K562 (cell line): Measurements from ENCODE around the gene TSKS. TPM values are rescaled to one million over a fixed set of nuclear protein-coding genes. Genes with fewer than 3 reads are reported as not detected.

Experiments used
- ARID4B ChIP-seq: sonication (generic); formaldehyde crosslinking; IDR thresholded peaks from 2 replicates; pipeline ENCODE4 v1.8.0; 2022; ENCODE audit warnings: mild to moderate bottlenecking, missing genetic modification reagents
- C11orf30 ChIP-seq: fragments of 450-650 bp; IDR thresholded peaks from 2 replicates; pipeline ENCODE4 v1.6.1; 2016; ENCODE audit warnings: low read depth, mild to moderate bottlenecking
- CCAR2 ChIP-seq: fragments of 200-400 bp; formaldehyde crosslinking; IDR thresholded peaks from 2 replicates; pipeline ENCODE4 v1.6.1; 2017; ENCODE audit warnings: mild to moderate bottlenecking, low read depth, low read length
- FOS ChIP-seq: IDR thresholded peaks from 3 replicates; pipeline ENCODE4 v1.6.1; 2011; ENCODE audit not compliant: insufficient read length; ENCODE audit errors: extremely low read depth
- FUS ChIP-seq: fragments of 200-400 bp; formaldehyde crosslinking; optimal IDR thresholded peaks from 2 replicates; pipeline ENCODE3; 2017; ENCODE audit warnings: low read depth, low read length
- ID3 ChIP-seq, 2 experiments: fragments of 250-450 bp in 1 of 2; fragments of 450-650 bp in 1 of 2; sonication (Bioruptor Pico) in 1 of 2; IDR thresholded peaks; 2 replicates each; pipeline versions ENCODE4 v1.6.1 to v1.8.0; 2016 to 2021; ENCODE audit warnings: mild to moderate bottlenecking in 2 of 2, moderate library complexity in 2 of 2, missing compliant biosample characterization in 1 of 2, missing genetic modification characterization in 1 of 2
- IRF1 ChIP-seq: sonication (generic); formaldehyde crosslinking; IDR thresholded peaks from 2 replicates; pipeline ENCODE4 v1.8.0; 2022; ENCODE audit warnings: missing genetic modification reagents, mild to moderate bottlenecking, borderline replicate concordance
- NFIC ChIP-seq: fragments of 450-650 bp; IDR thresholded peaks from 2 replicates; pipeline ENCODE4 v1.6.1; 2017; ENCODE audit warnings: mild to moderate bottlenecking, inconsistent platforms
- POLR3G ChIP-seq: IDR thresholded peaks from 2 replicates; pipeline ENCODE4 v1.6.1; 2011; ENCODE audit not compliant: insufficient read length, insufficient replicate concordance; ENCODE audit errors: extremely low read depth
- PRDM10 ChIP-seq: fragments of 450-650 bp; IDR thresholded peaks from 2 replicates; pipeline ENCODE4 v1.6.1; 2018; ENCODE audit not compliant: partially characterized antibody
- PREB ChIP-seq: sonication (generic); formaldehyde crosslinking; IDR thresholded peaks from 2 replicates; pipeline ENCODE4 v1.8.1; 2023; ENCODE audit warnings: mild to moderate bottlenecking, missing genetic modification reagents
- ZFX ChIP-seq: sonication (generic); formaldehyde crosslinking; IDR thresholded peaks from 2 replicates; pipeline ENCODE4 v1.8.0; 2022; ENCODE audit warnings: mild to moderate bottlenecking, missing genetic modification reagents, moderate library complexity
- ZNF324 ChIP-seq: fragments of 250-450 bp; sonication (Bioruptor Pico); IDR thresholded peaks from 2 replicates; pipeline ENCODE4 v1.4.0; 2020; ENCODE audit warnings: mild to moderate bottlenecking
- polyA plus RNA-seq, 8 experiments: library from polyadenylated mRNA; depleted of rRNA in 4 of 8; stranded (reverse) in 5 of 8; unstranded in 3 of 8; fragments of >200 nt; fragmentation: Nextera tagmentation in 2 of 8; fragmentation: Illumina TruSeq in 1 of 8; extraction: Ambion mirVana in 2 of 8; extraction: Trizol in 1 of 8; gene quantifications; 2 replicates each; pipeline versions ENCODE4 v1.2.1 to v1.2.3, GENCODE V29; 2011 to 2014; ENCODE audit warnings: inconsistent platforms in 1 of 8, missing spikeins in 1 of 8
- total RNA-seq, 7 experiments: library from RNA; depleted of rRNA in 6 of 7; stranded (reverse); fragments of >200 nt in 6 of 7; fragmentation: Illumina TruSeq in 2 of 7; extraction: Trizol in 2 of 7; gene quantifications; 2 replicates each; pipeline versions ENCODE4 v1.2.1 to v1.2.3, GENCODE V29; 2011 to 2021; ENCODE audit warnings: low replicate concordance in 1 of 7
- TF ChIP-seq, protein P1 (sequence below): fragments of 250-450 bp; sonication (Bioruptor Pico); IDR thresholded peaks from 2 replicates; pipeline ENCODE4 v1.5.0; 2020; ENCODE audit warnings: mild to moderate bottlenecking

TSKS gene
- total and polyA plus RNA-seq, 9 of the 15 experiments (the other 6 are each of a cell fraction or from before 2014, with no cell fraction given), result 0.14 to 4.5 (median 0.80) TPM

DNA sequence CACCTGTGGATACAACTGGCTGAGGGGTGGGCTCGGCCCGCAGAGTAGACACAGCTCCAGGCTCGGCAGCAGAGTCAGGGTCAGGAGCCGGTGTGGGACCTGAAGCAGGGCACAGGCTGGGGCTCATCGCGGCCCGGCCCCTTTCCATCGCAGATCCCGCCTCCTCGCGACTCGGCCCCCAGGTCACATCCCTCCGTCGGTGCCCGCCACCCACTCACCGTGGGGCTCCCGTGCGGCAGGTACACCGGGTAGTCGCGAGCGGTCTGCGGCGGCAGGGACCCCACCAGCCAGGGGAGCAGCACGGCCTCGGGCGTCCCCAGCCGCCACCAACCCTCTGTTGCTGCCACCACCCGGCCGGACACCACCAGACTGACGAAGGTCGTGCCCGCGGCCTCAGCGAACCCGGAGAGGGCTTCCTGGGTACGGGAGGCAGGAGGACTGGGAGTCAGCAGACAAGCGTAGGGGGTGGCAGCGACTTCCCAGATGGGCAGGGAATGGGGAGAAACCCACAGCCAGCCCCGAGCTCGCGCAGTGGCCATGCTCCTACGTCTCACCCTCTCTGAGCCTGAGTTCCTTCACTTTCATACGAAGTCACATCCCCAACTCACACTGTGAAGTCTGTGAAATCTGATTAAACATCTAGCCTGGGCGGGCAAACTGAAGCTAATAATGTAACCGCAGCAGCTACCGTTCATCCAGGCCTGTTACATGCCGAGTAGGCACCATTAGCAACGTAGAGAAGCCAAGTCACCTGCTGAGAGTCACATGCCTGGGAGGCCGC, 46.2 kb upstream of the TSKS start (continued):
- TF ChIP-seq POLR3G, result no peak
- no peak for TF ChIP-seq ZNF324 (CRISPR knock-in tag)
- no peak for TF ChIP-seq NFIC
- TF ChIP-seq FUS, result no peak
- TF ChIP-seq ID3 (CRISPR knock-in tag; IDR thresholded peaks at IDR 0.05), result no peak
- no peak for TF ChIP-seq ID3 (tag; IDR thresholded peaks at IDR 0.05)
- peak; percentile 43; the same call in 1 of the 2 replicates for TF ChIP-seq ZFX
- no peak for TF ChIP-seq C11orf30
- TF ChIP-seq PREB (CRISPR knock-in tag), result no peak
- no peak for TF ChIP-seq IRF1 (CRISPR knock-in tag)
- no peak for TF ChIP-seq FOS
- no peak for TF ChIP-seq CCAR2
- TF ChIP-seq ARID4B (CRISPR knock-in tag), result 0 out of 2 replicates have a peak, but pooled peaks have one; percentile 29
- TF ChIP-seq, protein P1, sequence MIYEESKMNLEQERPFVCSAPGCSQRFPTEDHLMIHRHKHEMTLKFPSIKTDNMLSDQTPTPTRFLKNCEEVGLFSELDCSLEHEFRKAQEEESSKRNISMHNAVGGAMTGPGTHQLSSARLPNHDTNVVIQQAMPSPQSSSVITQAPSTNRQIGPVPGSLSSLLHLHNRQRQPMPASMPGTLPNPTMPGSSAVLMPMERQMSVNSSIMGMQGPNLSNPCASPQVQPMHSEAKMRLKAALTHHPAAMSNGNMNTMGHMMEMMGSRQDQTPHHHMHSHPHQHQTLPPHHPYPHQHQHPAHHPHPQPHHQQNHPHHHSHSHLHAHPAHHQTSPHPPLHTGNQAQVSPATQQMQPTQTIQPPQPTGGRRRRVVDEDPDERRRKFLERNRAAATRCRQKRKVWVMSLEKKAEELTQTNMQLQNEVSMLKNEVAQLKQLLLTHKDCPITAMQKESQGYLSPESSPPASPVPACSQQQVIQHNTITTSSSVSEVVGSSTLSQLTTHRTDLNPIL (CRISPR knock-in tag), result no peak
- TF ChIP-seq PRDM10, result no peak
